GM18520 (cell line): ENCODE measurements around the gene ITFG2.
"Not testable (repeated sequence)": the region's sequence is repeated elsewhere in the genome, so short reads cannot be mapped to it uniquely, and the experiment has no call there.

Experiments
- ATAC-seq: cut with Tn5 transposase; IDR thresholded peaks from one replicate; pipeline ENCODE4 v1.9.1; 2021; ENCODE audit not compliant: unreplicated experiment

Gene ITFG2

DNA sequence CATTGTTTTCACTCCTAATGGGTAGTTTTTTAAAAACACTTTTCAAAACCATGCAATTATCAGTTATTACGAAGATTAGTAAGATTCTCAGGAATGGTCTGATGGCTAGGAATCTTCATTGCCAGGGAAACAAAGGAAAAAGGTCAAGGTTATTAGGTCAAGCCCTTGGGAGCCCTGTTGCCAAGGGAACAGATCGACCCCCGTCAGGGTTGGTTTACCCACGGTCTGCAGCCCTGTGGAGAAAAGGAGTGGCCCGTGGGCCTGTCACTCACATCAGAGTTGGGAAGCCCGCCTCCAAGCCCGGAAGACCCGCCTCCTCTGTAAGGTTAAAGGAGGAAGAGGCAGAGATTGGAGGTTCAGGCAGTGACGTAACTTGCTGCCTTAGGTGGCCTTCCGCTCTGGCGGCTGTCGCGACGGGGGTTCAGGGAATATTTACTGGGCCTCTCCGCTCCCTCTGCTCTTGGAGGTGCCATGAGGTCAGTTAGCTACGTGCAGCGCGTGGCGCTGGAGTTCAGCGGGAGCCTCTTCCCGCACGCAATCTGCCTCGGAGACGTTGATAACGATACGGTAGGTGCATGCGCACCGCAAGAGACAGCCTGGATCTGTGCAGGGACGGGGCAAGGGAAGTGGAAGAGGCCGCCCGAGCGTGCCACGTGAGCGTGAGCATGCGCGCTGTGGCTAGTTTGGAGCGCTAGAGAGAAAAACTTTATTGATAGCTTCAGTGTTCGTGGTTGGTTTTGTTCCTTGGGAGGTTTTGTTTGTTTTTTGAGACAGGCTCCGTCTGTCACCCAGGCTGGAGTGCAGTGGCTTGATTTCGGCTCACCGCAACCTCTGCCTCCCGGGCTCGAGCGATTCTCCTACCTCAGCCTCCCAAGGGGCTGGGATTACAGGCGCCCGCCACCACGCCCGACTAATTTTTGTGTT, at the start of gene ITFG2:
Gene ITFG2, plus strand, starts transcription at position 379 of the 924 bp plus-strand sequence. Its CDS starts 93 bp downstream, at position 472.
- ATAC-seq, result peak; percentile 87

DNA sequence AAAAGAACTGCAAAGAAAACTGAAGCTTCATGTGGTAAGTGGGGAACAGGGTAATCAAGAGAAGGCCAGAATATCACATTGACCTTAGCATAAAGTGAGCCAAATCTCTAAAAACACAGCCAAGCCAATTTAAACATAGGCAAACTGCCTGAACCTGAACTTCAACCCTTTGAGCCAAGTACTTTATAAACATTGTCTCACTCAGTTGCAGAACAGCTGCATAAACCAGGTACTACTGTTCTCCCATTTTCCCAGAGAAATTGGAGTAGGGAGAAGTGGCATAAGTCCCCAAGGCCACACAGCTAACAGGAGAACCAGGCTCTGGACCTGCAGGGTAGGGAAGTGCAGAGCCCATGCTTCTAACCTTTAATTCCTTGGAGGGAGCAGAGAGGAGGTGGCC, 48.1 kb upstream of the ITFG2 start:
- no peak for ATAC-seq

GRCh38 chr12:2765052-2765451, 47.4 kb upstream of the ITFG2 start:
- ATAC-seq, result no peak

DNA sequence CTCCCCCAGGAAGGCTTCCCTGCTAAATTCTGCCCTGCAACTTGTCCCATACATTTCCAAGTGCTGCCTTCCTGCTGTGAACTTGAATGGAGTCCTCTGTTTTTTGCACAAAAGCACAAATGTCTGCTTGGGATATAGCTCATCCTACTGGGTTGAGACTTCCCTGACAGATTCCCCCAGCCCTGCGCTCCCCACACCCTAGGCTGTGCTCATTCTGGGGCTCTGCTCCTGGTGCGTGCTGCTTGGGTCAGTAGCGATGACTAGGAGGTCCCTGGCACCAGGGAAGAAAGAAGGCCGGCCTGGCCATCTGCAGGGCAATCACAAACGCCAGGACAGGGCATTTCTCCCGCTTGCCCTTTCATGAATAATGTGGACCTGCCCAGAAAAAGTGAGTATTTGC, 46.9 kb upstream of the ITFG2 start:
- no peak for ATAC-seq

GRCh38 chr12:2768224-2768961, 44.1 kb upstream of the ITFG2 start:
- no peak for ATAC-seq

GRCh38 chr12:2769866-2770533, 42.5 kb upstream of the ITFG2 start:
- ATAC-seq, result no peak

DNA sequence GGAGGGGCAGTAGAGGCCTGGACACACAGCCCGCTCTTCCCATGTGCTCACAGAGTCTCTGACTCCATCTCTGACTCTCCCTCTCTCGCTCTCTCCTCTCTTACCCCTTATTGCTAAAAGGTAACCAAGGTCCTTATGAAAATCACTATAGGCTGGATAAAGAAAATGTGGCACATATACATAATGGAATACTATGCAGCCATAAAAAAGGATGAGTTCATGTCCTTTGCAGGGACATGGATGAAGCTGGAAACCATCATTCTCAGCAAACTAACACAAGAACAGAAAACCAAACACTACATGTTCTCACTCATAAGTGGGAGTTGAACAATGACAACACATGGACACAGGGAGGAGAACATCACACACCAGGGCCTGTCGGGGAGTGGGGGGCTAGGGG, 41.9 kb upstream of the ITFG2 start:
- not testable (repeated sequence) for ATAC-seq

- ATAC-seq, result no peak
These were observed 40.1 kb upstream of the ITFG2 start for GRCh38 chr12:2772370-2772769.

DNA sequence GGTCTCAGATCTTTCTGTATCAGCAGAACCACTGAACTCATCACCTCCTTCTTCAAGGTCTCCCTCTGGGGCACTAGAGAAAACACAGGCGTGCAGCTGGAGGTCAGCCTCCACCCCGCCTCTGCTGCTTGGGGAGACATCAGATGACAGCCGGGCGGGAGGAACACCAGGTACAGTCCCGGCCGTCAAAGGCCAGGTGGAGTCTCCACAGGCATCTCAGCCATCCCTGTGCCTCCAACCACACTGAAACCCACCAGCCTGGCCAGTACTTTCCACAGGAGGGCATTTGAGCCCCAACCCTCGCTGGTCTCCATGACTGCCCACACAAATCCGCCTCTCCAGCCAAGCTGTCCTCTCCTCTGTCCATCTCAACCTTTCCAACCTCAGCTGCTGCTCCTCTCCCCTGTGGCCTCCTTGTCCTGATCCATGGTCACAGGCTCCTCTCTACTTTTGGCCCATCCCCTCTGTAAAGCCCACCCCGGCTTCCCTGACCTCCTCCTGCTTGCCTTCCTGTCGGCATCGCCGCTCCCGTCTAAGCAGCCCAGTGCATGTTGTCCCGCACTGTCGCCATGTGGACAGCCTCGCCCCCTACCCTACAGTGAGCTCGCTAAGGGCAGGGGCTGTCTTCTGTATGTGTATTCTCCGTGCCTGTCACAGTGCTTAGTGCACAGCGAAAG, 39.1 kb upstream of the ITFG2 start:
- no peak for ATAC-seq

DNA sequence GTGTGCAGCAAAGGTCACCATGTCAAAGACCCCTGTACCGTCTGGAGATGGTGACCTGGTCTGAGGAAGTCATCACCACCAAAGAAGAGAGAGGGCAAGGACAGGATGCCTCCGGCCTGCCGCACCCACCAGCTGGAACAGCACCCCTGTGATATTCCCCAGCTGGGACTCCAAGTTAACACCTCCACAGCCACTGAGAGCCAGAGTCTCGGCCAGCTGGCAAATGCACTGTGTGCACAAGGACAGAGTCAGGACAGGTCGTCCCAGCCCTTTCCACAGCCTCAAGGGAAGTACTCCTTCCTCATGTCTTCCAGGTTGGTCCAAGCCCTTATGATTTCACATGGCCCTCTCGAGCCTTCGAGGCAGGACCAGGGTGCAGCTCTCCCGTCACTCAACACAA, 37.0 kb upstream of the ITFG2 start:
- ATAC-seq, result no peak

DNA sequence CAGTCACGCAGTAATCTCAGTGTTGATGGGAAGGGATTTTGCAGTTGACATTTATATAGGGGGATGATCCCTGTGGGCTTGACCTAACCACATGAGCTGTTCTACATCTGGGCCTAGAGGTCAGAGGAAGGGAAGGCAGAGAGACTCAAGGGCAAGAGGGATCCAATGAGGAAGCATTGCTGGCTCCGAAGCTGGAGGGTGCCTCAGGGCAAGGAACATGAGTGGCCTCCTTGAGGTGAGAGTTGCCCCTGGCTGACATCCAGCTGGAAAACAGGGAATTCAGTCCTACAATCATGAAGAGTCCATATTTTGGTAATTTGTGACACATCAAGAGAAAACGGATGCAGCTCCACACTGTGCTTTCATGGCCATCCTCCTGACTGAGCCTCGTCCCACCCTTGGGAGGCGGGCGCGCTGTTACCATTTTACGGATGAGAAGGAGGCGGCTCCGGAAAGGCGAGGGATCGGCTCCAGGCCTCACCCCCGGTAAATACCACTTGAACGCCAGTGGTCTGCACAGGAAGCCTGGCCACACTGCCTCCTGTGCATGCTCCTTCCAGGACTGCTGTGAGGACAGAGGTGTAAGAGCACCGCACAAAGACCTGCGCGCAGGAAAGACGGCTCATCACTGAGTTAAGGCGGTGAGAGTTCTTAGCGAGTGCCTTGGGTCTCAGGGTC, 36.2 kb upstream of the ITFG2 start:
- ATAC-seq, result no peak

GRCh38 chr12:2779281-2779680, 33.2 kb upstream of the ITFG2 start:
- no peak for ATAC-seq

DNA sequence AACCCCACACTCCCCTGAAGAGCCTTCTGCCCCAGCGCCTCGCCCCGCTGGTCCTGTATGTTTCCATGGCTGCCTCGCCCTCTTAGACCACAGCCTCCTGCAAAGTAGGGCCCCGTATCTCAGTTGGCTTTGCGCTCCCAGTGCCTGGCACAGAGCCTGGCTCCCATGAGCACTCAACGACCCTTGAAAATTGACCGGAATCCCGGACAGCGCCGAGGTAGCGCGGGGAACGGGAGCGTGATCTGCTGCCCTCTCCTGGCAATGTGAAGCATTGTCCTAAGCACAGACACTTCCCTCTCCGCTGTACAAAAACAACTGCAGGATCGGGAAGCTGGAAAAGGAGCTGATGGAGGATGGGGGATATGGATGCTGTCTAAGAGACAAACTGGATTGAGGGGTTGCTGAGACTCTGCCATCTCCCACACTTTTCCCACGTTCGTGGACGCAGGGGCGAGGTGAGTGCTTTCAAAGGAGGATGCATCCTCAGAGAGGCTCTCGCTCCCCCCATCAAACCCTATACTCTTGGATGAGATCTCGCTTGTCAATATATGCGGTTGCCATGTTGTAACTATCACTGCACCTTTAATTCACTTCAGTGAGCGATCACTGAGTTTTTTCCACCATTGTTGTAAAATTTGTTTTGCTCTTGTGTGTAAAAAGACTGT, 28.4 kb upstream of the ITFG2 start:
- no peak for ATAC-seq

- no peak for ATAC-seq
These were observed 27.5 kb upstream of the ITFG2 start for GRCh38 chr12:2785017-2785416.

- ATAC-seq, result no peak
These were observed 21.4 kb upstream of the ITFG2 start for GRCh38 chr12:2791089-2791488.

DNA sequence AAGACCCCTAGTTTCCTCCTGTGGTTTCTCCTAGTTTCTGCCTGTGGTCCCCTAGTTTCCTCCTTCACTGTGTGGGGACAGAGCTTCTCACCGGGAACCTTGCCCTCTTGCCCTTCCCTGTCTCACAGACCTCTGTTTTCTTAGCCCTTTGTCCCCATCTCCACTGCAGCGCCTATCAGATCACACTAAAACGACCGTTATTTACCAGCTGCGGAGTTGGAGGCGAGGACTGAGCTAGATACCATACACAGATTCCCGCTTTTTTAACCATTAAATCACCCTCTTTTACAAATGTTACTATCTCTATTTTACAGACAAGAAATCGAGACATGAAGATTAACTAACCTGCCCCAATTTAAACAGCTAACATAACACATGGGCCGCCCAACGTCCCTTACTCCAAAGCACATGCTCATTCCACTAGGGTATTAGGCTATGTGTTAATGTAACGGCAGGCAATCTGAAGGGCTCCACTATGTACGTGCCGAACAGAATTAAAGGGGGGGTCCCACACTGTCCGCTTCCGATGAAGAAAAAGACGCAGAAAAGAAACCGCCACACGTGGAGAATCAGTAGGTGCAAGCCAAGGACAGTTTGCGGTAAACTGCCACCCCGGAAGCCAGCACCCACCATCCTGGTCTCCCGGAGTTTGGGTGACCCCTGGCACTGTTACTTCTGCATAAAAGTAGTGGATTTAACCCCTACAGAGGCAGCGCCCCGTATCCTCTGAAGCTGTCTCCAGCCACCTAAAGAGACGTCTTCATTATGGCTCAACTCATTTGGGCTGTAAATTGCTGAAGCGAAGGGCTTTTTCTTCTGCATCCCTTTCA, 19.6 kb upstream of the ITFG2 start:
- no peak for ATAC-seq

DNA sequence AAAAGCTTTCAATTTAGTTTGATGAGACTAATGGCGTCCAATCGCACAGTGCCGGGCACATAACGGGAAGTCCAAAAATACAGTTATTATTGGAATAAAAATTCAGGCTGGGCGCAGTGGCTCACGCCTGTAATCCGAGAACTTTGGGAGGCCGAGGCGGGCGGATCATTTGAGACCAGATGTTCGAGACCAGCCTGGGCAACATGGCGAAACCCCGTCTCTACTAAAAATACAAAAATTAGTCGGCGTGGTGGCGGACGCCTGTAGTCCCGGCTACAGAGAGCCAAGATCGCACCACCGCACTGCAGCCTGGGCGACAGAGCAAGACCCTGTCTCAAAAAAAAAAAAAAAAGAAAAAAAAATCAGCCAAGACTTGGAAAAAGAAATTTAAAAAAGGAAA, 18.9 kb upstream of the ITFG2 start:
- ATAC-seq, result no peak

GRCh38 chr12:2794191-2794735, 18.2 kb upstream of the ITFG2 start:
- no peak for ATAC-seq
